NCI-H226 (cell line): ENCODE results near the gene CCNT2.
"Not testable (repeated sequence)": the region's sequence is repeated elsewhere in the genome, so short reads cannot be mapped to it uniquely, and the experiment has no call there.

Experiments used
- DNase-seq: peaks from one replicate; pipeline ENCODE4 v3.0.0-alpha.2; 2015

The CCNT2 gene

DNA sequence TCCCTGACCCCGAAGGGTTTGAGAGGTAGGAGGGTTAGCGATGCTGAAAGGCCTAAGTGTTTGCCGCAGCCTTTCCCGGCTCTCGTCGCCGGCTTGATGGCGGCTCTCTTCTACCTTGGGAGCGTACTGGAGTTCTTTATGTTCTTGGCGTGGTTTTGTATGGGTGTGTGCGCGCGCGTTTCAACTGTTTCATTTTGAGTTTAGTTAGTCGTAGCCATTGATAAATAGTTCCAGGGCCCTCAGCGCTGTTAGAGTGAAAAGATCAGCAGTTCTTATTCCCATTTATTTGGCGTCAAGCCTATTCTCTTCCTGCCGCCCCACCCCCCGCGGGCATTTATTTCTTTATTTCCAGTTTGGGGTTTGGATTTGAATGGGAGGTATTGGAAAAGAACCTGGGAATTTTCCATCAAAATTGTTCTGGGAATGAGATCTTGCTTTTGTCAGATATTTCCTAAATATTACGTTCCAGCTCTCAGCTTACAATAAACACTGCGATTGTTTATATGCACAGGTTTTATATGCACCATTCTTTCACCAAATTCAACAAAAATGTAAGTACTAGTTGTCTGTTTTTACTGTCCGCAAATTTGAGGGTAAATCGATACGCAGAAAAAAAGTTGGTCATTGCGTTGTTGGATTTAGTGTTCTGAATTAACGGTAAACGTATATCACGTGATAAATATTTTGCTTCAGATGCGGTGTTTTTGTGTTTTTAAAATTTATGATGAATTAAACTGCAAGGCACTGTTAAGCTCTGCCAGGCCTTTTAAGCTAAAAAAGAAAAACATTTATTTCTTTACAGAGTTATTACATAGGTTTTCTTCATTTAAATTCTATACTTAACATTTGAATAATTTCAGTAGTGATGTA lies 954 bp downstream of the CCNT2 start:
- DNase-seq: no peak

DNA sequence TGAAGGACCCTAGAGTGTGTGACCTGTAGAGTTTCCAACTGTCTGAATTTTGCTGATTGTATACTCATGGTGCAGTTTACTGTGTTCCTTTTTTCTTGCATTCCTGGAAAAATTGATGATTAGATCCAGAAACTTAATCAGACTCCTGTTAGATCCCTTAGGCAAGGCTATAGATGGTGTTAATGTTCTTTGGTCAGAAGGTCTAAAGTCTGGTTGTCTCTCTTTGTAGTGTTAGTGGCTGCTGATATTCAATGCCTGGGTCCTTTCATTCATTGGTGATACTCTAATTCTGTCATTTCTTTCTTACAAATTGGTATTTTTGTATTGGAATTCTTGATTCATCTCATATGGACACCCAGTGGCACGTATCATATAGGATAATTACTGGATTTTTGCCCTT lies 6.3 kb downstream of the CCNT2 start:
- DNase-seq: no peak

DNA sequence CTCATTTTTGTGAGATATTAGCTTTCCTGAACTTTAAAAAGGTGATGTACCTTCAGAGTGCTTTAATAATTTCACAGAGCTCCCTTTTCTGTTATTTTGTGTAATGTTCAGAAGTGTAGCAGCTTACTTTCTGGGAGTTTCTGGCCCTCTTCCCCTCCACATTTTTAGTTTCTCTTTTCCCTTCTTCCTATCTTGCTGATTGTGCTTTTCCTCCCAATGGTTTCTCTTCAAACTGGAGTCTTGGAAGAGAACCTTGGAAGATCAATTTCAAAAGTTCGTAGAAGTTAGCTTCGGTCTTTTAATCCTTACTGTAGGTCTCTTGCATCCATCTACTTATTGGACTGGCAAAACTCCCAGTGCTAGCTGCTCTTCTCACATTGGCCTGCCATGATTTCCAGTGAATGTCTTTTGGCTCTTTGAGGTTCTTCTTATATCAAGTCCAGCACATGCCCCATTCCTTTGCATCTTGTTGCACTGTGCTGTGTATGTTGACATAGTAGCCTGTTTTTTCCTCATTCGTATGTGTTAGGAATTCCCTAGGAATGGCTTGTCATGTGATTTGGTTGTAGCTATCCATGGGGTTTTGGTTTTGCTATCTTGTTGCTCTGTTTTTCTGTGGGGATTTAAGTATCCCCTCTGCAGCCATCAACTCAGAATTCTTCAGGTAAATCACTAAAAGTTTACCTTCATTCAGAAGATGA lies 7.8 kb downstream of the CCNT2 start:
- DNase-seq: no peak

DNA sequence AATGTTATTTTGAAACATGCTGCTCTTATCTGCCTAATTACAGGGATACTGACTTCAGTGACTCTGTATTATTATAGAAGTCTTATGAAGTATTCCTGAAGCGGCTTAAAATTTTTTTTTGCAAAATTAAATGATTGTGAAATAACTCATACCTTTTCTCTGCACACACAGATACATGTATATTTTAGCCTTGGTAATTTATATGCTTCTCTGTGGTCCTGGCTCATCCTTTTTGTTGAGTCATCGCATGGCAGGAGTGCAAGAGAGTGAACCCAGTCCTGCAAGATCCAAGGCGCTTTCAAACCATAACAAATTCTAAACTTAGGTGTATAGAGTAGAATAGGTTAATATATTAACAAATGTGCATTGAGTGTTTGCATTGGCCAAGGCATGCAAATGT lies 8.6 kb downstream of the CCNT2 start:
- DNase-seq: peak; percentile 47

DNA sequence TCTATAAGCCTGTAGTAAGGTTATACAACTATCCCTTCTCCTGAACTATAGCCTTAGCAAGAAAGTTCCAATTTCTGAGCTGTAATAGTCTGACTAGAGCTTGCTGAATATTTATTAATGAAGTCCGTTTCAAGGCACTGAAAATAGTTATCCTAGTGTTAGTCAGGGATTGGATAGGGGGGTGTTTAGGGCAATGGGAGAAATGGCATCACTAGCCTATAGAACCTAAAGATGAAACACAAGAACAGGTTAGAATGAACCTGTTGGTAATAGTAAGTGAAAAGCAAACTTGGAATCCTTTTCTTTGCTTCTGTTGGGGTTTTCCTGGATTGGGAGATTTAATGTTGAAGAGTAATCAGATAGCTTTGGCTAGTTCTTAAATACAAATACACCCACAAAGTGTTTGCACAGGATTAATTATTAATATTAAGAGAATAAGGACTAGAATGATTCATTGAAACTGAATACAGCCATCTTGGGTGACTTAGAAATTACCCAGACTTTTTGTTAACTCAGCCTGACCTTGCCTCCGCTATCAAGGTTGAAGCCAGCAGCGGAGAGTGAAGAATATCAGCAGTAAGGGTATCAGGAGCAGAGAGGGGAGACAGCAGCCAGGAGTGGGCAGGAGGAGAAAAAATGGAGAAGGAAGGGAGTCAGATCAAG lies 14.4 kb downstream of the CCNT2 start:
- no peak for DNase-seq

DNA sequence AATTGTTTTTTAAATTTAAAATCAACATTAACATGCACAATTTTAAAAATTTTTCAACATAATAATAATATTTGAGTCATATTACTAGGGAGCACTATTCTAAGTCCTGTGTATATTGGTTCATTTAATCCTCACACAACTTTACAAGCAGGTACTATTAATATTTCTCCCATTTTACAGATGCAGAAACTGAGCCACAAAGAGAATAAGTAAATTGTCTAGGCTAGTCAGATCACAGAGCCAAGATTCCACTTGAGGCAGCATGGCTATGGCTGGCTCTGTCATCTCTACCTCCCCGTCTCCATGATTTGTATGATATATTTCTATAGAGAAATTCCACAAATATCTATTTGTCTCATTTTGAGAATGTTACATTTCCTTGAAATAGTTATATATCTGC lies 15.1 kb downstream of the CCNT2 start:
- no peak for DNase-seq

DNA sequence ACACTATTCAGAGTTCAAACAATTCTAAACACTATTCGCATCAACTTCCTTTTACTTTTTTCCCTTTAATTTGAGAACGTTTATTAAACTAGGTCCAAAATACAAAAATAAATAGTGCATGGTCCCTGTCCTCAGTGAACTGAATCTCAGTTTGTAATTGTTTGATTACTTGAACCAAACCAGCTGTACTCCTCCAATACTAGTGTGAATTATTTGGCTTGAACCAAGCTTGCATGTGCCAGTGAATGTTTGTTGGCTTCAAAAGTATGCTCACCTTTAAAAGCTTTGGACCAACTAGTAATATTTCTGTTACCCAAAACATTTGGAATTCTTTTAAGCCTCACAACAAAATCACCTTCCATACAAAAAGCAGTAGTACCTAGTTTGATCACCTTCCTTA lies 15.5 kb downstream of the CCNT2 start:
- DNase-seq: no peak

DNA sequence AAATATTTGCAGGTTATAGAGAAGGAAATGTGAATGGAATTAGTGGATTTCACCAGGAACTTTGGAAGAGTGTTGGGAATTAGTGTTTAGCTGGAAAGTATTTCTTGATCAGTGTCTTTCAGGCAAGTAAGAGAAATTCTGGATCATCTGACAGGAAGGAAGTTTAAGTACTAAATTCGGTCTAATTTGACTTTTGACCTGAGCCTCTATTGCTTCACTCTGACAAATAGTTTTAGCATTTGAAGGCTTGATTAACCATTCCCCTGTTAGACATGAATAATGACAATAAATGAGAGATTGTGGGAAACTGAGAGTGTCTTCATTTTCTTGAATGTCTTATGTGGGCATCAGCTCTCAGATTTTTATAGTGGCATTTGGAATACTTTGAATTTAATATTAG lies 16.0 kb downstream of the CCNT2 start:
- DNase-seq: no peak

DNA sequence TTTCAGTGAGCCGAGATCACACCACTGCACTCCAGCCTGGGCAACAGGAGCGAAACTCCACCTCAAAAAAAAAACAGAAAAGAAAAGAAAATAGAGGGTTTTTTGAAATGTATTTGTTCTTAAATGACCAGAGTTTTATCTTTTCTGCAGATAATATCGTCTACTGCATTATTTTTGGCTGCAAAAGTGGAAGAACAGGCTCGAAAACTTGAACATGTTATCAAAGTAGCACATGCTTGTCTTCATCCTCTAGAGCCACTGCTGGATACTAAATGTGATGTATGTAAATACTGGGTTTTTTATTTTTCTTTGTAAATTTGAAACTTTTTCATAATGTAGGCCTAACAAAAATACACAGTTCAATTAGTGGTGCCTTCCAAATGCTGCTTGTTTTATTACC lies 18.1 kb downstream of the CCNT2 start:
- no peak for DNase-seq

DNA sequence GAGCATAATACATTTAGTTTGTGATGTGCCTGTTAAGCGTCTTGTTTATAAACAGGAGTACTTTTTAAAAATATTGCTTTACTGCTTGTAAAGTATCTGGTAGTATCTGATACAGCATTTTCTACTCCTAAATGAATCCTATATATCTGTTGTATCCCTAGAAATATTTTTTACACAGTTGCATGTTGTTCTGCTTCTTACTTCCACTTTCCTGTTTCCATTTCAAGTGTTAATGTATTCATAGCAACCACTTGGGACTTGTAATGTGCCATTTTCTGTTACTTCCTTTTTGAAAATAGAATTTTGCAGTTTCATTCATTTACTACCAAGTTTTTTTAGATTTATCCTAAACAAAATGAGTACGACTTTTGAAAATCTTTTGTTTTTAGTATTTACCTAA lies 24.9 kb downstream of the CCNT2 start:
- DNase-seq: no peak

DNA sequence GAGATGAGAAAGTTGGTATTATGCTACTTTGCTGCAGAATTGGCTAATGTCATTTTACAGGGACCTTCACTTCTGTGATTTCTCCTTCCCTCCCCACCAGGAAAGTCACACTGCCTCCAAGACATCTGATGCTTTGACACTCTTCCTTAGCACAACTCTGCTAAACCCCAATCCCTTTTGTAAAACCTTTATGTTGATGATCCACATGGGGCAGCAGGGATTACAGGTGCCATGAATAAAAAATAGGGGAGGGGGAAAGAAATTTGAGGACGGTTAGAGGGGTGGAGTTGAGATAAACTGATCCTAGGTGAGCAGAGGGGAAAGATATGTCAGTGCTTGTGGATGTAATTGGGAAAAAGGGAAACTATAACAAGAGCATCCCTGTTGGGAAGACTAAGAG lies 26.4 kb downstream of the CCNT2 start:
- DNase-seq: no peak

DNA sequence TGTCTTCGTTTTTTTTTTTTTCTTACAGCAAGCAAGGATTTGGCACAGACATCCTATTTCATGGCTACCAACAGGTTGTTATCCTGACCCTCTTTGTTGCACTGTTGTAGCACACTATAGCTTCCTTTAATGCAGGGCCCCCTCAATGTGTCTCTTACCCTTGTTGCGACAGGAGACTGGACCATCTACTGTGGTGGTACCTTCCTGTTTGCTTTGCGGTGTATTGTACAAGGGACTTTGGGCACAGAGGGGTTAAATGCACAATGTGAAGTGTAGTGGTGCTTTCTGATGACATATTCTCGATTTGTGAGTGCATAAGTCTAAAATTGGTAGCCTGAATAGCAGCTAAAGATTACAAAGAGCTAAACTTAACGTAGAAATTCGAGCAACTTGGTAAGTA lies 27.5 kb downstream of the CCNT2 start:
- no peak for DNase-seq

DNA sequence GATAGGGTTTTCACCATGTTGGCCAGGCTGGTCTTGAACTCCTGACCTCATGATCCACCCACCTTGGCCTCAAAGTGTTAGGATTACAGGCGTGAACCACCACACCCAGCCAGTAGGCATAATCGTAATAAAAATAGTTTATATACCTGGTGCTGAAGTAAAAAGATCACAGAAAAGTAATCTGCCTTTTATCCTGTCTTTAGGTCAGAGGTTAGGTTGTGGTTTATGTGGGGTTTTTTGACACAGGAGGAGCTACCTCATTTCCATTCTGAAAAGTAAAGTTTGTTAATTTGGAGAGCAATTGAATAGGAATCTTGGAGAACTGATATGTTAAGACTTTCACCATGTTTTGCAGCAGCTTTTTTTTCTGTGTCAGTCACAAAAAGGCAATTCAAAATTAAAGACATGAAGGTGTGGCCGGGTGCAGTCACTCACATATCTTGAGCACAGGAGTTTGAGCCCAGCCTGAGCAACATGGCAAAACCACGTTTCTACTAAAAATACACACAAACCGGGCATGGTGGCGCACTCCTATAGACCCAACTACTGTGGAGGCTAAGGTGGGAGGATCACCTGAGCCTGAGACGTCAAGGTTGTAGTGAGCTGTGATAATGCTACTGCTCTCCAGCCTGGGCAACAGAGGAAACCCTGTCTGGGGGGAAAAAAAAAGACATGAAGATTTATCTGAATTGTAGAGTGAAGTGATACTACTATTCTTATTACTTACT lies 31.5 kb downstream of the CCNT2 start:
- no peak for DNase-seq

DNA sequence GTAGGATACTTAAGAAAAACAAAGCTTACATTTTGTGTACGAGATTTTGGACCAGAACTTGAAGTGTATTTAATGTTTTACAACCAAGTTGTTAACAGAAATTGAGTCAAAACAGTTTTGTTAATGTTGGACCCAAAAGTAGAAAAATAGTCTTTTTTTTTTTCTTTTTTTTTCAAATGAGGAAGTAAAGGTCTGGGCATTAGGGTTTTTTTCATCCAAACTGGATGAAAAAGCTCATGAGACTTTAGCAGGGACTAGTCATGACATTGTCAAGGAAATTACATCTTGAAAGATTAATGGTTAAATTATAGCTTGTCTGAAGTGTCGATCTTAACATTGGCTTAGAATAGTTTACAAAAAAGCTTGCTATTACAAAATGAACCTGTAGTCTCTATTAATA lies 32.3 kb downstream of the CCNT2 start:
- no peak for DNase-seq

DNA sequence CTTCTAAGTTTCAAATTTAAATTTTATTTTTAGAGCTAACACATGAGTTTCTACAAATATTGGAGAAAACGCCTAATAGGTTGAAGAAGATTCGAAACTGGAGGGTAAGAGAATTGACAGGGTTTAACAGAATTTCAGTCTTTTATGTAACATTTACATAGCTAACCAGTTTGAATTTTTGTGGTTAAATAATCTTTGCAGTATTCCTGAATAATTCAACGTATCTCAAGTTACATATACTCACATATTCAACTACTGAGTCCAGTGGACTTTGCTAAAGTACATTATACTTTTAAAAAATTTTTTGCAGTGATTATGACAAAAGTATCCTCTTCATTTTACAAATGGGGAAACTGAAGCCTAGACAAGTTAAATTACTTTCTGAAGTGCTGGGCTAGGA lies 34.0 kb downstream of the CCNT2 start:
- no peak for DNase-seq

DNA sequence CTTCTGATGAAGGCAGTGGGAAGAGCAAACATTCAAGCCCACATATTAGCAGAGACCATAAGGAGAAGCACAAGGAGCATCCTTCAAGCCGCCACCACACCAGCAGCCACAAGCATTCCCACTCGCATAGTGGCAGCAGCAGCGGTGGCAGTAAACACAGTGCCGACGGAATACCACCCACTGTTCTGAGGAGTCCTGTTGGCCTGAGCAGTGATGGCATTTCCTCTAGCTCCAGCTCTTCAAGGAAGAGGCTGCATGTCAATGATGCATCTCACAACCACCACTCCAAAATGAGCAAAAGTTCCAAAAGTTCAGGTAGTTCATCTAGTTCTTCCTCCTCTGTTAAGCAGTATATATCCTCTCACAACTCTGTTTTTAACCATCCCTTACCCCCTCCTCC lies 35.4 kb downstream of the CCNT2 start:
- no peak for DNase-seq

DNA sequence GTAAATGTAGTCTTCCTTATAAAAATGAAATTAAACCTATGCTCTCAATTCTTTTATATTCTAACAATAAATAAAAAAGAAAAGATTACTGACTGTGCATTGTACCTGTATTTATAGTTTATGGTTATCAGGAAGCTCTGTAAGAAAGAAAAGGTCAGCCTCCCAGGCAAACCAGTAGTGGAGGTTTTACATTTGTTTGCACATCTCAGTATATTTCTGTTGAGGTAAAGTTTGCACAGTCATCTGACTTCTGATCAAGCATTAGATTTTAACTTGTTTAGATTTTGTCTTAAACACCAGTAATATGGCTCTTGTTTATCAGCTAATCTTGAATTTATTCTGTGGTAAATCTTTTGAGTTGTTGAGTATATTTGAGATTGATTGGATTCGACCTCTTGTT lies 37.1 kb downstream of the CCNT2 start:
- no peak for DNase-seq

DNA sequence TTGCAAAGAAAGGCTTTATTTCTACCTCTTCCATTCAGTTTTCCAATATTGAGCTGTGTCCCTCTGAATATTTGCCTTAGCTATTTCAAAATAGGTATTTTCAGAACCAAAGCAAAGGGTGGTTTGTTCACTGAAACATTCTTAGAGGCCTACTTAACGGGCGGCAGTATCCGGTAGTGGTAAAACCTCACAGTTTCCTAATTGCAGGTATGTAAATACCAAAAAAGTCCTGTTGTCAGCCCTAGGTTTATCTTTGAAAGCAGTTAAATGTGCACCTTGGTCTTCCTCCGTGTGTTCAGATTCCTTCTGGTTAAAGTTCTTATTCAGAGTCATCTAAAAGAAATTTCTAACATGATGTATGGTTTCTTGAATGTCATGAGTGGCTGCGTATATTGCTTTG lies 38.9 kb downstream of the CCNT2 start:
- no peak for DNase-seq

DNA sequence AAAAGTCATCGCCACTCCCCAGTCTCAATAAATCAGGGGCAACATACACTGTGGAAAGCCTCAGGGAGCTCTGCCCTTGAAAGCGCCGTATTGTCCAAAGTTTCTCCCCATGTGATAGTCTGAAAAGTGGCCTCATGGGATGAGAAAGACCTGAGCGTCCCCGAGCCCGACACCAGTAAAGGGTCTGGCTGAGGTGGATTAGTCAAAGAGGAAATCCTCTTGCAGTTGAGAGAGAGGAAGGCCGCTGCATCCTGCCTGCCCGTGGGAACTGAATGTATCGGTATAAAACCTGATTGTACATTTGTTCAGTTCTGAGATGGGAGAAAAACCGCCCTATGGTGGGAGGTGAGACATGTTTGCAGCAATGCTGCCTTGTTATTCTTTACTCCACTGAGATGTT lies 48.5 kb downstream of the CCNT2 start:
- DNase-seq: not testable (repeated sequence)

DNA sequence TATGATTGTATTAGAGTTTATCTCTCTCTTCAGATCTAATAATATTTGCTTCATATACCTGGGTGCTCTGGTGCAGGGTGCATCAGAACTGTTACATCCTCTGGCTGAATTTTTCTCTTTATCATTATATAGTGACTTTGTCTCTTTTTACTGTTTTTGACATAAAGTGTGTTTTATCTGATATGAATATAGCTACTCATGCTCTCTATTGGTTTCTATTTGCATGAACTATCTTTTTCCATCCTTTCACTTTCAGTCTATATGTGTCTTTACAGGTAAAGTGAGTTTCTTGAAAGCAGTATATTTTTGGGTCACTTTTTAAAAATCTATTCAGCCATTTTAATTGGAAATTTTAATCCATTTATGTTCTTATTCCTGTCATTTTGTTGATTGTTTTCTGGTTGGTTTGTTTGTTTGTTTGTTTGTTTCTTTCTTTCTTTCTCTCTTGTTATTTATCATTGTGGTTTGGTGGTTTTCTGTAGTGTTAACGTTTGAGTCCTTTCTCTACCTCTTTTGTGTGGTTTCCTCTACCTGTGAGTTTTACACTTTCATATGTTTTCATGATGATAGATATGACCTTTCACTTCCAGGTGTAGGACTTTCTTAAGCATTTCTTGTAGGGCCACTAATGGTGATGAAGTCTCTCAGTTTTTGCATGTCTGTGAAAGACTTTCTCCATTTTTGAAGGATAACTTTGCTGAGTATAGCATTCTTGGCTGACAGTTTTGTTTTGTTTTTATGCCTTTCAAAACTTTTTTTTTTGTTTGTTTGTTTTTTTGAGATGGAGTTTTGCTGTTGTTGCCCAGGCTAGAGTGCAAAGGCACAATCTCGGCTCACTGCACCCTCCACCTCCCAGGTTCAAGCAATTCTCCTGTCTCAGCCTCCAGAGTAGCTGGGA lies 54.9 kb downstream of the CCNT2 start:
- no peak for DNase-seq

DNA sequence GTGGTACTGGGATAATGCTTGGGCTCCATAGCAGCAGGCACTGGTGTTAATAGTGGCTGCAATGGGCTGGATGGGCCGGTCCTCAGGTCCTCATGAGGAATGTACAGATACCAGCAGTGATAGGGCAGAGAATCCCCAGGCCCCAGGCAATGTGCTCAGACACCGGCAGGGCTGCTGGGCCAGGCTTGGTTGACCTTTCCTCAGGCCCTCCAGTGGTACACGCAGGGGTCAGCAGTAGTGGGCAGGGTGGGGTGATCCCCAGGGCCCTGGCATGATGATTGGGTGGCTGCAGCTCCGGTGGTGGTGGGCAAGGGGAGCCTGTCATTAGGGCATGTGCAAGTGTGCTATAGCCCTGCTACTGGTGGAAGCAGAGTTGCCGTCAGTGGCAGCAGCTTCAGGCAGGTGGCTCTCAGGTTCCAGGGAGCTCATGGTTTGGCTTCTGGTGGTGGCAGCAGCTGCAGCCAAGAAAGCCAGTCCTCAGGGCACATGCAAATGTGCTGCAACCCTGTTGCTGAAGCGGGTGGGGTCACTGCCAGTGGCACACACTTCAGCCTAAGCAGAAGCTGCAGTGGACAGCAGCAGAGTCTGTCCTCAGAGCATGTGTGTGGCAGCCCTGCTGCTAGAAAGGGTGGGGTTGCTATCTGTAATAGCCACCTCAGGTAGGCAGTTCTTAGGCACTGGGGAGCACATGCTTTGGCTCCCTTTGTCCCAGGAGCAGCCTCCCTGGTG lies 56.8 kb downstream of the CCNT2 start:
- no peak for DNase-seq
